OCI-LY1 (cell line): ENCODE data around the gene OR5A1.

Experiments
- H2AFZ ChIP-seq: fragments of 200-600 bp; sonication (generic), shearing (Covaris generic); 2 replicates; pipeline ENCODE4 v1.6.0; 2014; ENCODE audit warnings: antibody characterized with exemption, mild to moderate bottlenecking, low read length
- H3F3A ChIP-seq: fragments of 200-600 bp; sonication (generic), shearing (Covaris generic); 2 replicates; pipeline ENCODE4 v1.6.0; 2014; ENCODE audit warnings: mild to moderate bottlenecking, antibody characterized with exemption, low read length, moderate library complexity; ENCODE audit not compliant: insufficient read depth
- H3K27ac ChIP-seq: fragments of 200-600 bp; sonication (generic); 2 replicates; pipeline ENCODE4 v1.5.1; 2014; ENCODE audit warnings: low read length, mixed run types, mild to moderate bottlenecking, low read depth; ENCODE audit not compliant: poor library complexity, severe bottlenecking
- H3K27me3 ChIP-seq: fragments of 200-600 bp; sonication (generic); 2 replicates; pipeline ENCODE4 v1.6.0; 2014; ENCODE audit warnings: antibody characterized with exemption, mild to moderate bottlenecking, low read length, moderate library complexity; ENCODE audit not compliant: insufficient read depth
- H3K36me3 ChIP-seq: fragments of 200-600 bp; sonication (generic); 2 replicates; pipeline ENCODE4 v1.6.1; 2014; ENCODE audit warnings: mild to moderate bottlenecking, antibody characterized with exemption, low read length, moderate library complexity, mixed read lengths; ENCODE audit not compliant: insufficient read depth
- H3K4me1 ChIP-seq: fragments of 200-600 bp; sonication (generic); 2 replicates; pipeline ENCODE4 v1.5.1; 2014; ENCODE audit warnings: mild to moderate bottlenecking, low read length, moderate library complexity; ENCODE audit not compliant: insufficient read depth, severe bottlenecking
- H3K4me2 ChIP-seq: fragments of 200-600 bp; sonication (generic), shearing (Covaris generic); 2 replicates; pipeline ENCODE4 v1.6.1; 2014; ENCODE audit warnings: low read length
- H3K4me3 ChIP-seq: fragments of 200-600 bp; sonication (generic); 2 replicates; pipeline ENCODE4 v1.5.1; 2014; ENCODE audit warnings: low read length, low read depth, mild to moderate bottlenecking, mixed read lengths; ENCODE audit not compliant: poor library complexity, severe bottlenecking
- H3K79me2 ChIP-seq: fragments of 200-600 bp; shearing (Covaris generic); 2 replicates; pipeline ENCODE4 v1.6.1; 2016; ENCODE audit warnings: mixed run types, low read length, mixed read lengths; ENCODE audit not compliant: insufficient read depth
- H3K9ac ChIP-seq: fragments of 200-600 bp; sonication (generic), shearing (Covaris generic); 2 replicates; pipeline ENCODE4 v1.6.1; 2014; ENCODE audit warnings: mild to moderate bottlenecking, low read length, mixed read lengths
- H3K9me2 ChIP-seq: fragments of 200-600 bp; sonication (generic), shearing (Covaris generic); 2 replicates; pipeline ENCODE4 v1.6.1; 2014; ENCODE audit warnings: low read depth, mild to moderate bottlenecking, low read length, mixed read lengths
- H3K9me3 ChIP-seq: fragments of 200-600 bp; shearing (Covaris generic); 2 replicates; pipeline ENCODE4 v1.6.1; 2014; ENCODE audit warnings: low read length, mixed read lengths
- H4K20me1 ChIP-seq: fragments of 200-600 bp; sonication (generic), shearing (Covaris generic); 2 replicates; pipeline ENCODE4 v1.6.0; 2016; ENCODE audit warnings: mild to moderate bottlenecking, low read length; ENCODE audit not compliant: insufficient read depth
- CTCF ChIP-seq: fragments of 200-600 bp; sonication (generic), shearing (Covaris generic); IDR thresholded peaks from 2 replicates; pipeline ENCODE4 v1.5.1; 2017; ENCODE audit warnings: mild to moderate bottlenecking, antibody characterized with exemption, low read length, moderate library complexity, mixed read lengths
- EZH2 ChIP-seq: fragments of 200-600 bp; sonication (generic), shearing (Covaris generic); IDR thresholded peaks from 2 replicates; pipeline ENCODE4 v1.8.0; 2017; ENCODE audit warnings: borderline replicate concordance, mixed run types, mild to moderate bottlenecking, antibody characterized with exemption, low read length, moderate library complexity, mixed read lengths

OR5A1 gene

GRCh38 chr11:59463190-59463641, 26.9 kb downstream of the OR5A1 start:
- H2AFZ ChIP-seq, result no peak overlapping the region
- TF ChIP-seq CTCF, result no peak
- no peak for TF ChIP-seq EZH2
- no peaks in the 10 kb centered on the region for H3K9me2 ChIP-seq
- H3F3A ChIP-seq, result no peaks in the 10 kb centered on the region
- no peaks in the 10 kb centered on the region for H3K36me3 ChIP-seq
- no peaks in the 10 kb centered on the region for H4K20me1 ChIP-seq
- no peak overlapping the region for H3K4me3 ChIP-seq
- no peaks in the 10 kb centered on the region for H3K9me3 ChIP-seq
- no peaks in the 10 kb centered on the region for H3K79me2 ChIP-seq
- H3K27ac ChIP-seq, result no peak overlapping the region
- no peaks in the 10 kb centered on the region for H3K27me3 ChIP-seq
- H3K4me1 ChIP-seq, result no peaks in the 10 kb centered on the region
- no peak overlapping the region for H3K9ac ChIP-seq
- H3K4me2 ChIP-seq, result no peak overlapping the region

- Histone ChIP-seq H3K9me2 (no peaks in the 10 kb centered on the region), H4K20me1 (no peaks in the 10 kb centered on the region), H3K4me2 (no peak within 1 kb of the TSS), H3K36me3 (no peaks in the 10 kb centered on the region), H3K27ac (no peak within 1 kb of the TSS), H3K27me3 (no peaks in the 10 kb centered on the region), H3K9ac (no peak within 1 kb of the TSS), H3F3A (no peaks in the 10 kb centered on the region), H3K4me1 (no peaks in the 10 kb centered on the region), H3K9me3 (no peaks in the 10 kb centered on the region), H3K79me2 (no peaks in the 10 kb centered on the region), H3K4me3 (no peak within 1 kb of the TSS), H2AFZ (no peak within 1 kb of the TSS)
- TF ChIP-seq EZH2 (no peak), CTCF (no peak)
Observed at GRCh38 chr11:59473015-59473414, 36.7 kb downstream of the OR5A1 start, which contains the start of gene OR4D10. Gene OR4D10 (plus strand): TSS chr11:59473315. CDS start chr11:59477430, 4,115 bp downstream.

GRCh38 chr11:59475176-59475575, 38.9 kb downstream of the OR5A1 start:
- Histone ChIP-seq H3K27ac (no peak overlapping the region), H3K4me1 (no peaks in the 10 kb centered on the region), H3K36me3 (no peaks in the 10 kb centered on the region), H2AFZ (no peak overlapping the region), H3K79me2 (no peaks in the 10 kb centered on the region), H3K4me2 (no peak overlapping the region), H3K4me3 (no peak overlapping the region), H3K9ac (no peak overlapping the region), H4K20me1 (no peaks in the 10 kb centered on the region), H3K9me3 (no peaks in the 10 kb centered on the region), H3K27me3 (no peaks in the 10 kb centered on the region), H3K9me2 (no peaks in the 10 kb centered on the region), H3F3A (no peaks in the 10 kb centered on the region)
- TF ChIP-seq CTCF (no peak), EZH2 (no peak)
